Mucosa of gallbladder (tissue), 1 donor: Measurements from ENCODE around the gene MLYCD. TPM values are rescaled to one million over a fixed set of nuclear protein-coding genes. Genes with fewer than 3 reads are reported as not detected.
"Not testable (repeated sequence)": the region's sequence is repeated elsewhere in the genome, so short reads cannot be mapped to it uniquely, and the experiment has no call there.

ENCODE experiments used
- DNase-seq: peaks from one replicate; pipeline ENCODE4 v3.0.0-alpha.2; 2020; ENCODE audit warnings: low spot score
- total RNA-seq: library from RNA; stranded (reverse); gene quantifications from one replicate; pipeline ENCODE4 v1.2.1, GENCODE V29; 2021
- donor health status: DM: no; HTN: no; CAD: no.

The MLYCD gene
- total RNA-seq, 1 donor from 2014 or later = 11.6 TPM

DNA sequence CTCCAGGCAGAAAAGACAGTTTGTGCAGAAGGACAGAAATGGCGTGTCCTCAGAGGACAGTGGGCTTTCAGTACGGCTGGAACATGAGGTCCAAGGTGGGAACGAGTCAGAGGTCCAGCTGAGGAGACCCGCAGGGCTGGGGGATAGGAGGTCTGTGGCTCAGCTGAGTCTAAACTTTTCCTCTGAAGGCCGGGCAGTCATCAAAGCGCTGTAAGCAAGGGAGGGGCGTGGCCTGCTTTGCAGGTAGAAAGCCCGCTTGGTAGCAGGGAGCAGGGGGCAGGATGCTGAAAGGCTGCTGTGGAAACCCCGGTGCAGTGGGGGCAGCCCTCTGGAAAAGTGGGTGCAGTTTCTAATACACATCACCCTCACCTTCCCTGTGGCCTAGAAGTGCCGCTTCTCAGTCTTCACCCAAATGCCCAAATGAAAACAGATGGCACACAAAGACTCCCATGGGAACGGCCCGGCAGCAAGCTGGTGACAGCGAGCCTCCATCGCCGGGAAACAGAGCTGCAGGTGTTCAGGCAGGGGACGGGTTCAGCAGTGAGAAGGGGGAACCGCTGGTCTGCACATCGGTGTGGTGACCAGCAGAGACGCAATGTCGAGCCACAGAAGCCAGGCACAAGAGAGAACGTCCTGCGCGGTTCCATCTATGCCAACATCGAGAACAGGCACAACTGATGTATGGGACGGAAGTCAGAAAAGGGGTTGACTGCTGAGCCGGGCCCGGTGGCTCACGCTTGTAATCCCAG is 41.9 kb downstream of the MLYCD start:
- DNase-seq = no peak

DNA sequence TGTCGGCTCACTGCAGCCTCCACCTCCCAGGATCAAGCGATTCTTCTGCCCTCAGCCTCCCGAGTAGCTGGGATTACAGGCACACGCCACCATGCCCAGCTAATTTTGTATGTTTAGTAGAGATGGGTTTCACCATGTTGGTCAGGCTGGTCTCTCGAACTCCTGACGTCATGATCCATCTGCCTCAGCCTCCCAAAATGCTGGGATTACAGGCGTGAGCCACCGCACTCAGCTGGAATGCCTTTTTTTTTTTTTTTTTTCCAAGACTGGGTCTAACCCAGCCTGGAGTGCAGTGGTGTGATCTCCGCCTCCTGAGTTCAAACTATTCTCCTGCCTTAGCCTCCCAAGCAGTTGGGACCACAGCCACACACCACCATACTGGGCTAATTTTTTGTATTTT is 42.6 kb downstream of the MLYCD start:
- not testable (repeated sequence) for DNase-seq

DNA sequence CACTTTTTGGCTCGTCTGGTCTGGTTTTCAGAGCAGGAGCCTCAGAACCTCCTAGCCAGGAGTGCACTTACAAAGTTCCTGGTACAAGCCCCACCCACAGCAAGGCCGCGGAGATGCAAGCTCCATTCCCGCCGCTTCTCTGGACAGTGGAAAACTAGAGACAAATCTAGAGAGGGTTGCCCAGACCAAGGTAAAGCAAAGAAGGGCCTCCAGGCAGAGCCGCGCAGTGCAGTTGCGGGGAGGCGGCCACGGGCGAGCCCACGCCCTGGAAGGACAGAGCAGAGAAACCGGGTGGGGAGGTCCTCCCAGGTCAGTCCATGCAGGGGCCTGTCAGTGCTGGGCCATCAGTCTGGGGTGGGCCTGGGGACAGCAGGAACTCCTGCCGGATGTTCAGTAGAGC is 43.2 kb downstream of the MLYCD start:
- no peak for DNase-seq

DNA sequence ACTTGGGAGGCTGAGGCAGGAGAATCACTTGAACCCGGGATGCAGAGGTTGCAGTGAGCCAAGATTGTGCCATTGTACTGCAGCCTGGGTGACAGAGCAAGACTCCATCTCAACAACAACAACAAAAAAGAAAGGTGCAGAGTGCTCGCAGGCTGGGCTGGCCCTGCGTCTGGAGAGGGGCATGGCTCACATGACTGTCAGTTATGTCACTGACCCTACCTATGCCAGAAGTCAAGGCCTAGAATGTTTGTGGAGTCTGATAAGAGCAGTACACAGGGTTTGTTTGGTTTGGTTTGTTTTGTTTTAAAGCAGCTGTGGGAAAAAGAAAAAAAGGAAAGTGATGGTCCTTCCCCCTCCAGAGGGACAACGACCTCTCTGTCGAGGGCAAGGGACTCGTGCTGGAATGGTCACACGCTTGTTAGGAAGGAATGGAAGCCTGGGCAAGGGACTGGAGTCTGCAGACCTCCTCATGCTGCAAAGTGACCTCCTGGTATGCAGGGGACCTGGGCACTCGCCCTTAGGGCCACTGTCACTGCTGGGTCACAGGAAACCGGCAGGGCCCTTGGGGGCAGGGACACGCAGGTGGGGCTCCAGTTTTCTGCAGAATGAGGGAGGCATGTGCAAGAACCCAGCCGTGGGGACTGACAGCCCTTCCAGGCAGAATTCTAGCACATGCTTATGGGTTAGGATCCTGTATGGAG is 44.0 kb downstream of the MLYCD start:
- no peak for DNase-seq

DNA sequence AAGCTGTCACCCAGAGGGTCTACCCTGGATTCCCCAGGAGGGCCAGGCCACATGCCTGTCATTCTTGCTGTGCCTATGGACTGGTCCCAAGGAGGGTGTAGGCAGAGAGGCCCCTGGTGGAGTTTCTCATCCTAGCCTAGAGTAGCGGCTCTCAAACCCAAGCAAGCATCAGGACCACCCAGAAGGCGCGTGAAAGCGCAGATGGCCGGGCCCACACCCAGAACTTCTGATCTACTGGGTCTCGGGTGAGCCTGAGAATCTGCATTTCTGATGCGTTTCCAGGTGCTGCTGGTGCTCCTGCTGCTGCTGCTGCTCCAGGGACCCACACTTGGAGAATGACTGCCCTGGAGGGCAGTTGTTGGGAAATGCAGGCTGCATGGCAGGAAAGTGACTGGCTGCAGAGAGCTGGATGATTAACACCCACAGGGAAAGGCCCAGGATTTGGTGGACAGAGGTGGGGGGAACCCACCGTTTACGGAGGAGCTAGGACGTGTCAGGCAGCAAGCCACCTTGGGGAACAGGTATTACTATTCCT is 44.7 kb downstream of the MLYCD start:
- DNase-seq = no peak

DNA sequence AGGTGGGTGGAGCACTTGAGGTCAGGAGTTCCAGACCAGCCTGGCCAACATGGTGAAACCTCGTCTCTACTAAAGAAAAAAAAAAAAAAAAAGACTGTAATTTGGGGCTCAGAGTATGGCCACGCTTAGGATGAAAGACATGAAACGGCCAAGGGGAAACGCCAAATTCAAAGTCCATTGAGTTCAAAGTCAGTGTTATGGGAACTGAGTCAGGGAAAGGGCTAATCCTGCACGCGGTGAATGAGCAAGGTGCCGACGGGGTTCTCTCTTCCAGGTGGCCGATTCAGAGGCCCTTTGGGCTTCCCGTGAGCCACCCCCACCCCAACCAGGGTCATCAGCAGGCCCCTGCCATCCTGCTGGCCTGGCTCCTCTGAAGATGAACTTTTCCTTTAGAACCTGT is 46.7 kb downstream of the MLYCD start:
- no peak for DNase-seq

DNA sequence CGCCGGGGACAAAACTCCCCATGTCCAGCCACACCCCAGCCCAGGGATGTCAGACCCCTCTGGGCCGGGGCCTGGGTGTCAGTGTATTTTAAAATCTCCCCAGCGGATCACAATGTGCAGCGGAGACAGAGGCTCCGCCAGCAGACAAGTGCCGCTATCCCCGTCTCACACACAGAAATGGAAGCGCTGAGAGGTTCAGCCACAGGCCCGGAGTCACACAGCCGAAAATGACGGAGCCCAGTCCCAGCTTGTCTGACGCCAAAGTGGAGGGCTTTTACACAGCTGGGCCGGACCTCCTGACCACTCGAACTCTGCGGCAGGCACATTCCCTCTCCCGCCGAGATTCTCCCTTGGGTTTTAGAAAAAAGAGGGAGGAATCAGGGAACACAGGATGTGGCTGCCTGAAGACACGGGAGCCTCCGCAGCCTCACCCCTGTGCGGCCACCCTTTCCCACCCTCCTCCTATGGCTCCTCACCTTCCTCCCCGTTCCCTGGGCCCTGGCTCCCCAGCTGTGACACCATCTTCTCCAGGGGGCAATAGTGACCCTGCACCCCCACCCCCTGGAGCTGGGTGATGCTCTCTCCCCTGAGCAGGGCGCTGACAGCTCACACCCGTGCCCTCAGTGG is 47.4 kb downstream of the MLYCD start:
- DNase-seq = no peak

DNA sequence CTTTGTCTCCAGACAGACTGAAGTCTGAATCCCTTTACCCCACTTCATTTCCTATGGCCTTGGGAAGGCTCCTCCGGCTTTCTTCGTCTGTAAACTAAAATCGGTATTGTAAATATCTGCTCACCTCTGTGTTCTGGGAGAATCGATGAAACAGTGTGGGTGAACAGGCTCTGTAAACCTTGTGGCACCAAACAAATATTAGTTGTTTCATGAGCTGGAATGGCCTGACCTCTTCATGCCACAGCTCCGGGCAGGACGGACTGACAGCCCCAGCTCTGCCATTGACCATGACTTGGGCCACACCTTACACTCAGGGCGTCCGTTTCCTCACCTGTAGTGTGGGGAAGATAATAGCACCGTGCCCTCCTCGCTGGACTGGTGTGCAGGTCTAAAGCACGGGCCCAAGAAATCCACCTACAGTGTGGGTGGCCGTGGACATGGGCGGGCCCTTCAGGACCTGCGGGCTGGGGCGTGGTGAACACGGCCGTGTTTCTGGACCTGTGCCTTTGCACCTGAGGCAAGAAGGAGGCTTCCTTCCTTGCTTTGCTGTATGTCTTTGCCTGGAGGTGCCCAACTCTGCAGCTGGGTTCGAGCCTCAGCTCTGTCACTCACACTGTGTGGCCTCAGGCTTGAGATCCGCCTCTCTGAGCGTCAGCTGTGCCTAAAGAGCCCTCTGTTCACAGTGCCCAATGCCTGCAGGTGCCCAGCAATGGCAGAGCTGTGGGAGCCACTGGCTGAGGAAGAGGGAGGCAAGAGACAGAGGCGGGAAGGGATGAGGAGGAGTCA is 48.1 kb downstream of the MLYCD start:
- peak; percentile 36 for DNase-seq

DNA sequence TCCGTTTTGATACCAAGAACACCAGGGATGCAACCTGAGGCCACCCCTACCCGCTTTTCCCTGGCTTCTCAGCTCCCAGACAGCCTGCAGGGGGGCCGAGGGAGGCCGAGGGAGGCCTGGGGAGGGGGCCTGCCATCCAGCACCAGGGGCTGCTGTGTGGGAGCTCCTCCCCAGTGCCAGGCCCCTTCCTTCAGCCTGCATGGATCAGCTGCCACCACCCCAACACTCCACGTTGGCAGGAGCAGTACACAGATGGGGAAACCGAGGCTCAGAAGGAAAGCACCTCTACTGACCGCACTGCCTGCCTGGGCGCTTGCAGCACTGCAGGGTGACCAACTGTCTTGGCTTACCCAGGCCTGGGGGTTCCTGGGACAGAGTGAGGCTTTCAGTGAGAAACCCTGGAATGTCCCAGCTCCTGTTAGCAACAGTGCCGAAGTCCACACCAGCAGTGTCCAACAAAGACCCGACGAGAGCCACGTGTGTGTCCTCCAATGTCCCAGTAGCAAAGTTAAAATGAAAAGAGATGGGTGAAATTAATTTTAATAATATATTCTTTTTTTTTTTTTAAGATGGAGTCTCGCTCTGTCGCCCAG is 48.8 kb downstream of the MLYCD start:
- no peak for DNase-seq

DNA sequence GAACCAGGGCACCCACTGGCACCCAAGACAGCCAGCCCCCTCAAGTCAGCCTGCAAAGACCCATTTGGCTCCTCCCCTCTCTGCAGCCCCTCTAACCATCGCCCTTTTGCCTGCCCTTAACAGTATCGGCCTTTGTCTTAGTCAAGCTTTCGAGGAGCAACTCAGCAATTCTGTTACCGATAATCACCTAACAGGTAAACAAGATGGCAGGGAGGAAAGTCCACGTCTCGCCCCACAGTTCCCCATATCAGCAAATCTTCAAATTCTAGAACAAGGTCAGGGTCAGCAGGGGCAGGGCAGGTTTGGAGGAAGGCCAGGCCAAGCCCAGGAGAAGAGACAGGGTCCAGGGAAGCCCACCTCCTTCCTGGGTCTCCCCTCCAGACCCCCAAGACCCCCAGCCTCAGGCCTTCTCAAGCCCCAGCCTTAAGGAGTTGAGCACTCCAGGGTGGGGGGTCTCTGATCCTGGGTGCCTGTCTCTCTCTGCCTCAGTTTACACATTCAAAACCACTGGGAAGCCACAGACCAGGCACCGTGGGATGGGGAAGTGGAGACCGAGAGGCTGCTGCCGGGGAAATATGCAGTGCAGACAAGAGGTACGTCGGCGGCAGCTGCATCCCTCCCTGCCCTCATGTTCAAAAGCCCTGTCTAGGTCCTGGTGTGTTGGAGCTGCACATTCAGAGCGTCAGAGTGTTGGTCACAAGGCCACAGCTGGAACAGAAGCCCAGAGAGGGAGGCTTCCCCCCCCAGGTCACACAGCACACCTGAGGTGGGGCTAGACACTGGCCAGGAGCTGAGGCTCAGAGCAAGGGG is 50.2 kb downstream of the MLYCD start:
- DNase-seq = no peak

DNA sequence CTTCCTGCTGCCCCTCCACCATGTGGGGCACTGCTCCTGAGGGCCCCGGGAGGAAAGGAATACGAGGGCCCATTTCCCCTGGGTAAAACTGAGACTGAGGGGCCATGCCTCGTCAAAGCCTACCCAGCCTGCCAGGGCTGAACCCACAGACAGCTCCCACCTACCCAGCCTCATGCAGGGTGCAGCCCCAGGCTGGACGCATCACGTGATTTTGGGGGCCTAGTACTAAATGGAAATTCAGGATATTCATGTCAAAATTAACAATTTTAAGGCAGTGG is 50.7 kb downstream of the MLYCD start:
- DNase-seq = no peak

DNA sequence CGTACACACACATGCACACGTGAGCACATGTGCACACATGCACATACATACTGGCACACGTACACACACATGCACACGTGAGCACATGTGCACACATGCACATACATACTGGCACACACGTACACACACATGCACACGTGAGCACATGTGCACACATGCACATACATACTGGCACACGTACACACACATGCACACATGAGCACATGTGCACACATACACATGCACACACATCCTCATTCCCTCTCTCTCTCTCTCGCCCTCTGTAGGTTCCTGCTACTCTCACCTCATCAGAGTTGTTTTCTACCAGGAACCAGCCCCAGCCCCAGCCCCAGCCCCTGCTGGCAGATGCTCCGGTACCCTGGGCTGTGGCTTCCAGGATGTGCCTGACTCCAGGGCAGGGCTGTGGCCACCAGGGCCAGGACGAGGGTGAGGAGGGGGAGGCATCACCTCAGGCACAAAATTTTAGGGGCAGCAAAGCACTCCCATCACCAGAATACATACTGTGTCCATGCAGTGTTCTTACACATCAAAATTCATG is 52.0 kb downstream of the MLYCD start:
- DNase-seq = not testable (repeated sequence)

DNA sequence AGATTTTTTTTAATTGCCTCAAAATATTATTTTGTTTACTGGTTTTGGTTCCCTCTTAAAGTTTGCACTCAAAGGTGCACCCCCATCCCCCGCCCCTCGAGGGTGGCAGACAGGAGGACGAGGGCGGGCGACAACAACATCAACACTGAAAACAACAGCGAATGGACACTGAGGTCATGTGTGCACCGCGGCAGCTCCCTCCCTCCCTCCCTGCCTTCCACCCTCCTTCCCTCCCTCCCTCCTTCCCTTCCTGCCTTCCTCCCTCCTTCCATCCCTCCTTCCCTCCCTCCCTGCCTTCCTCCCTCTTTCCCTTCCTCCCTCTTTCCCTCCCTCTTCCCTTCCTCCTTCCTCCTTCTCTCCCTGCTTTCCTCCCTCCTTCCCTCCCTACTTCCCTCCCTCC is 52.6 kb downstream of the MLYCD start:
- DNase-seq = no peak

DNA sequence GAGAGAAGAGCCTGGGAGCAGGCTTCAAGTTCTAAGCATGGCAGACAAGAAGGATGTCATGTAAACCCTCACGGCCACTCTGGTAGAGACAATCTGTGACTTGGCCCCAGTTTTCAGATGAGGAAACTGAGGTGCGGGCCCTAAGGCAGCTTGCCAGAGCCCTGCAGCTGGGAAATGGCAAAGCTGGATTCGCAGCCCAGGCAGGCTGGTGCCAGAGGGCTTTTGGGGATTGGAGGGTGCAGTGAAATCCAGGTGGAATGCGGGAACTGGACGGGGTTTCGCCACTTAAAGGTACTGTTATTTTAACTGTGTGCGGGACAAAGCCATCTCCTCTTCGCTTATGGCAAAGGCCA is 53.6 kb downstream of the MLYCD start:
- DNase-seq = no peak

DNA sequence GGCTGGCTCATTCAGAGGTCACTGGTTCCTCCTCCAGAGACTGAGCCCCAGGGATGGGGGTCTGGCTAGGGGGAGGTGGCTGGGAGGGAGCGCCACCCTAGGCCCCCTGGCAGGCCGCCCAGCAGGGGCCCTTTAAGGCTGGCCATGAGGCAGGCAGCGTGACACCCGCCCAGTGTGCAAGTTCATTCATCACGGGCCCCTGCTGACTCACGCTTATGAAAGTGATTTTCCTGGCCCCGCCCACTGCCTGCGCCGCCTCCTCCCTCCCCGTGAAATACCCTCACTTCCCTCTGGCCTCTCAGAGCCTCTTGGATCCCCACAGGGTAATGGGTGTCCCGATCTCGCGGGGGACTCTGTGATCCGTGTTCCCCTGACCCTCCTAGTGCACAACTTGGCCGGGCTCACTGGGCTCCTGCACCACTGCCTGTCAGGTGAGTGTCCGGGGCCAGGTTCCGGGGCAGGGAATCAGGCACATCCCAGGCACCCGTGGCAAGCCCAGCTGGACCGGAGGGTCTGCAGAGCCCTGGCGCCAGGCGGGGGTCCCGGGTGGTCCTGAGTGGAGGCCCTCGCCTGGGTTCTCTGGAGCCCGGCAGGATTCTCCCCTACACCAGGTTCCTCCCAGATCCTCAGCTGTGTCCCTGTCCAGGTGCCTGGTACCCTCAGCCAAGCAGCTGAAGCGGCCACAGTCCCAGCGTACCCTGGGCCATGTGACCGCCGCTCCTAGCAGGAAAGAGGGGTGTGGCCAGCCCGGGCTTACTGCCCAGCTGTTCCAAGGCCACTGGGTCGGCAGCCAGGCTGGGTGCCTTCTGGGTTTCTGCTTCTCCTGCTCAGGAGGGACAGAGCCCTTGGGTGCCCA is 54.3 kb downstream of the MLYCD start, which contains the start of gene OSGIN1:
TSS of gene OSGIN1 (plus strand) at position 301 of the 856 bp plus-strand sequence. CDS start 4,432 bp downstream, outside the sequence.
- DNase-seq = peak; percentile 94

DNA sequence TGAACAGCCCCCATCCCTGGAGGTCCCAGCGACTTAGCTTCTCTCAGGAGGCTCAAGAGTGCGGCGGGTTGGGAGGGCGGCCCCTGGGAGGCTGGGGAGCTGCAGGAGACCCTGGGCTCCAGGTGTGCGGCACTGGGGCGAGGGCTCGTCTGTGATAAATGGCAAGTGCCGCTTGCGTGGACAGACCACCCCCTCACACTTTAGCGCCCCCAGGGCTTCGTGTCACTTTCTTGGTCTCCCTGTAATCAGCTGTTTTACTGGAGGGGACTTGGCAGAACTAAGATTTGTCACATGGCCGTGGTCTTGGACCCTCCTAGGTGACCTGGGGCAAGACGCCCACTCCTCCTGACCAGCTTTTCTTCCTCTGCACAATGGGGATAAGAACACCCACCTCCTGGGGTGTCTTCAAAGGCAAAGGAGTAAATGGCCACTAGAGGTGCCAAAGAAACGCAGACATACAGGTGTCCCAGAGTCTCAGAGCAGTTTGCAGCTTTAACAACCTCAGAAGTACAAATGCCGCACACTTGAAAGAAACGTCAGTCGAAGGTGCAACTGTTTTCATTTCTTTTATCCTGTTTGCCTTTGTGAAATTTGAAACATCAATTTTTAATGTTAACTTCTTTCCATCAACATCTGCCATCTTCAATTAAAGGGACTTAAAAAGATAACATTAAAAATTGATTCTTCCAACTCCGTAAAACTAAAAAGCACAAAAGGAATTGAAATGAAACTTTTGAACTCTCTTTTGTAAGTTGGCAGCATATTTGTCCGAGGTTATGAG is 55.1 kb downstream of the MLYCD start:
- no peak for DNase-seq

DNA sequence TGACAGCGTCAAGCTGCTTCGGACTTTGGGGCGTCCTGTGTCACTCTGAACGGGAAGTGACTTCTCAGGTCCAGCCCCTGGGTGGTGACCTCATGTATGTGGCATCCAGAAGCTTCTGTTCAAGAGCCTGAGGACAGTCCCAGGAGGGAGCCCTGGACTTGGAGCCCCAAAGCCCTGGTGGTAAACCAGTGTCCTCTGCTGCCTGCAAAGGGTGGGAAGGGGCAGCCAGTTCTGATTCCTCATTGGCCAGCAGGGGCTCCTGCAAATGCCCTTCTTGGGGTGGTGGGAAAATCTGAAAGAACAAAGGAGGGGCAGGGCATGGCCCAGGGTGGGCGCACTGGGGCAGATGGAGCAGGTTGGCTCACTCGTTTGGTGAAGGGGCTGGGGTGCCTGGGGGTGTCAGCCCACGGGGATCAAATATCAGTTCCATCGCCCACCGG is 55.7 kb downstream of the MLYCD start:
- peak; percentile 62 for DNase-seq

DNA sequence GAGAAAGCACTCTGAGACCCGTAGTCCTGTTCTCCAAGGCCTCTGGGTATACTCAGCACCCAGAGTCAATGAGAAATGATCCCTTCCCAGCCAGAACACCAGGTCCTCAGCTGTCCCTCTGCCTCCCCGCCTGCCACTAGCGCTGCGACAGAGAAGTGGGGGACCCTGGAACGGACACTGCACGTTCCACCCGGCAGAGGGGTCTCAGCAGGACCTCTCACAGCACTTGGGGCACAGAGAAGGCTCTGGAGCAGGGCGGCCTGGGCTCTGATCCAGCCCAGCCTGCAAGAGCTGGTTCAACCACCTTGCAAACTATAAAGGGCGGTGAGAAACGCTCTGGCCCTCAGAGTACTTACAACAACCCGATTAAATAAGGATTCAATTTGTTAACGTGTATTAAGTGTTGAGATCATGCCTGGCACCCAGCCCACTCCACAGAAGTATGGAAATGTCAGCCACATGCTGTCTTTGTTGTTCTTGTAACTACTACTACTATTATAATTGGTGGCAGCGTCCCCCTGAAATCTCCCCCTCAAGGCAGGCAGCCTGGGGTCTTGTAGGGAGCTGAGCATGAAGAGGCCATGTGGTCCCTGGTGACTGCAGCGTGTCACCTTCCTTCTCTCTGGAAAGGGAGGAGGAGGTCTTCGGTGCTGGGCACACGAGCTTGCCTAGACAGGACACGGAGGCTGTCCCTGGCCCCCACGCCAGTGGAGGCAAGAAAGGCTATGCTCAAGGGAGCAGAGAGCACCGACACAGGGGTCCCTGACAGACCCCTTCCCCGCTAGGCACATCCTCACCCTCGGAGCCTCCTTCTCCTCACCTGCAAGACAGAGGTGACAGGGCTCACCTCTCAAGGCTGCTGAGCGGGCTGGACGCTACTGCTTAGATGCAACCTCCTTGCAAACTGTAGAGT is 56.6 kb downstream of the MLYCD start:
- DNase-seq = no peak
